ENCODE results near the gene UIMC1.
"Not testable (repeated sequence)": the region's sequence is repeated elsewhere in the genome, so short reads cannot be mapped to it uniquely, and the experiment has no call there.

Gene UIMC1

DNA sequence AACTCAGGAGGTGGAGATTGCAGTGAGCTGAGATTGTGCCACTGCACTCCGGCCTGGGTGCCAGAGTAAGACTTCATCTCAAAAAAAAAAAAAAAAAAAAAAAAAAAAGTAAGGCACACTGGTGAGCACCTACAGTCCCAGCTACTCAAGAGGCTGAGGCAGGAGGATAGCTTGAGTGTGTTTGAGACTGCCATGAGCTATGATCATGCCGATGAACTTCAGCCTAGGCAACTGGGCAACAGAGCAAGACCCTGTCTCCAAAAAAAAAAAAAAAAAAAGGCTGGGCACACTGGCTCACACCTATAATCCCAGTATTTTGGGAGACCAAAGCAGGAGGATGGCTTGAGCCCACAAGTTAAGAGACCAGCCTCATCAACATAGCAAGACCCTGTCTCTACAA lies 20.3 kb downstream of the UIMC1 start:
- peaks cover 8% of the 10 kb centered on the region for H3K9me3 Mint-ChIP-seq
- no peaks in the 10 kb centered on the region for H3K27me3 Mint-ChIP-seq (ENCODE audit: low read depth)
- TF ChIP-seq, protein P1, sequence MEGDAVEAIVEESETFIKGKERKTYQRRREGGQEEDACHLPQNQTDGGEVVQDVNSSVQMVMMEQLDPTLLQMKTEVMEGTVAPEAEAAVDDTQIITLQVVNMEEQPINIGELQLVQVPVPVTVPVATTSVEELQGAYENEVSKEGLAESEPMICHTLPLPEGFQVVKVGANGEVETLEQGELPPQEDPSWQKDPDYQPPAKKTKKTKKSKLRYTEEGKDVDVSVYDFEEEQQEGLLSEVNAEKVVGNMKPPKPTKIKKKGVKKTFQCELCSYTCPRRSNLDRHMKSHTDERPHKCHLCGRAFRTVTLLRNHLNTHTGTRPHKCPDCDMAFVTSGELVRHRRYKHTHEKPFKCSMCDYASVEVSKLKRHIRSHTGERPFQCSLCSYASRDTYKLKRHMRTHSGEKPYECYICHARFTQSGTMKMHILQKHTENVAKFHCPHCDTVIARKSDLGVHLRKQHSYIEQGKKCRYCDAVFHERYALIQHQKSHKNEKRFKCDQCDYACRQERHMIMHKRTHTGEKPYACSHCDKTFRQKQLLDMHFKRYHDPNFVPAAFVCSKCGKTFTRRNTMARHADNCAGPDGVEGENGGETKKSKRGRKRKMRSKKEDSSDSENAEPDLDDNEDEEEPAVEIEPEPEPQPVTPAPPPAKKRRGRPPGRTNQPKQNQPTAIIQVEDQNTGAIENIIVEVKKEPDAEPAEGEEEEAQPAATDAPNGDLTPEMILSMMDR (IDR thresholded peaks at IDR 0.05; ENCODE audit: unreplicated experiment in 3 of 3) = no peak
- H3K36me3 Mint-ChIP-seq (ENCODE audit: low read depth) = peaks cover 53% of the 10 kb centered on the region
- no peaks in the 10 kb centered on the region for H3K4me1 Mint-ChIP-seq
- no peak overlapping the region for H3K27ac Mint-ChIP-seq
- H3K4me3 Mint-ChIP-seq = no peak overlapping the region

DNA sequence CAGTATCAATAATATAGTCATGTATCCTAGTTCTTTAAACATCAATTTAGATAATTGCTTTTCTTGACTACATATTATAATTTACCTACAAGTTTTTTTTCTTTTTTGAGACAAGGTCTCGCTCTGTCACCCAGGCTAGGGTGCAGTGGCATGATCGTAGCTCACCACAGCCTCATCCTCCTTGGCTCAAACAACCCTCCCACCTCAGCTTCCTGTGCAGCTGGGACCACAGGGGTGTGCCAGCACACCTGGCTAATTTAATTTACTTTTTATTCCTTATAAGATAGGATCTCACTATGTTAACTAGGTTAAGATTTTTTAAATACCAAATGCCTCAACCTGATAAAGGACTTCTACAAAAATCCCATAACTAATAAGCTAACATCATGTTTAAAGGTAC lies 21.1 kb downstream of the UIMC1 start:
- TF ChIP-seq, protein P1 (IDR thresholded peaks at IDR 0.05; ENCODE audit: unreplicated experiment in 3 of 3) = no peak
- H3K36me3 Mint-ChIP-seq (ENCODE audit: low read depth) = peaks cover 58% of the 10 kb centered on the region
- no peak overlapping the region for H3K4me3 Mint-ChIP-seq
- no peak overlapping the region for H3K27ac Mint-ChIP-seq
- no peaks in the 10 kb centered on the region for H3K27me3 Mint-ChIP-seq (ENCODE audit: low read depth)
- H3K9me3 Mint-ChIP-seq = peaks cover 8% of the 10 kb centered on the region
- no peaks in the 10 kb centered on the region for H3K4me1 Mint-ChIP-seq

DNA sequence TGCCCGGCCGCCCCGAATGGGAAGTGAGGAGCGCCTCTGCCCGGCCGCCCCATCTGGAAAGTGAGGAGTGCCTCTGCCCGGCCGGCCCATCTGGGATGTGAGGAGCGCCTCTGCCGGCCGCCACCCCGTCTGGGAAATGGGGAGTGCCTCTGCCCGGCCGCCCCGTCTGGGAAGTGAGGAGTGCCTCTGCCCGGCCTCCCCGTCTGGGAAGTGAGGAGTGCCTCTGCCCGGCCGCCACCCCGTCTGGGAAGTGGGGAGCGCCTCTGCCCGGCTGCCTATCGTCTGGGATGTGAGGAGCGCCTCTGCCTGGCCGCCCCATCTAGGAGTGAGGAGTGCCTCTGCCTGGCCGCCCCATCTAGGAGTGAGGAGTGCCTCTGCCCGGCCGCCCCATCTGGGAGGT lies 22.4 kb downstream of the UIMC1 start:
- not testable (repeated sequence) for H3K27me3 Mint-ChIP-seq (ENCODE audit: low read depth); H3K4me3 Mint-ChIP-seq

GRCh38 chr5:176983593-176983992 lies 23.0 kb downstream of the UIMC1 start:
- not testable (repeated sequence) for H3K27me3 Mint-ChIP-seq (ENCODE audit: low read depth); H3K27ac Mint-ChIP-seq; H3K9me3 Mint-ChIP-seq; H3K4me3 Mint-ChIP-seq; H3K4me1 Mint-ChIP-seq
- H3K36me3 Mint-ChIP-seq (ENCODE audit: low read depth) = peaks cover 74% of the 10 kb centered on the region

More for the DNA sequence above, 22.4 kb downstream of the UIMC1 start:
- peaks cover 69% of the 10 kb centered on the region for H3K36me3 Mint-ChIP-seq (ENCODE audit: low read depth)
- not testable (repeated sequence) for H3K4me1 Mint-ChIP-seq, H3K27ac Mint-ChIP-seq, H3K9me3 Mint-ChIP-seq

DNA sequence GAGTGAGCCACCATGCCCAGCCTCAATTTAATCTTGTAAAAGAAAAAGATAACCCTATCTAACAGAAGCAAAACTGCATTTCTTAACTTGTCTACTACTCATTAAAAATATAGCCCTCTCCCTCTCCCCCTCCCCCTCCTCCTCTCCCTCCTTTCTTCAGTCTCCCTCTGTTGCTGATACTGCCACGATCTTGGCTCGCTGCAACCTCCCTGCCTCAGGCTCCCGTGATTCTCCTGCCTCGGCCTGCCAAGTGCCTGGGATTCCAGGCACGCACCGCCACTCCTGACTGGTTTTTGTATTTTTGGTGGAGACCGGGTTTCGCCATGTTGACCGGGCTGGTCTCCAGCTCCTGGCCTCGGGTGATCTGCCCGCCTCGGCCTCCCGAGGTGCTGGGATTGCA lies 23.5 kb downstream of the UIMC1 start:
- H3K27ac Mint-ChIP-seq; H3K4me3 Mint-ChIP-seq; H3K4me1 Mint-ChIP-seq; H3K9me3 Mint-ChIP-seq; H3K27me3 Mint-ChIP-seq (ENCODE audit: low read depth): not testable (repeated sequence)
- peaks cover 70% of the 10 kb centered on the region for H3K36me3 Mint-ChIP-seq (ENCODE audit: low read depth)

GRCh38 chr5:176980818-176981217 lies 25.8 kb downstream of the UIMC1 start:
- no peak overlapping the region for H3K4me3 Mint-ChIP-seq
- peaks cover 7% of the 10 kb centered on the region for H3K9me3 Mint-ChIP-seq
- TF ChIP-seq, protein P1 (IDR thresholded peaks at IDR 0.05; ENCODE audit: unreplicated experiment in 3 of 3) = no peak
- no peaks in the 10 kb centered on the region for H3K4me1 Mint-ChIP-seq
- H3K36me3 Mint-ChIP-seq (ENCODE audit: low read depth) = peaks cover 60% of the 10 kb centered on the region
- no peaks in the 10 kb centered on the region for H3K27me3 Mint-ChIP-seq (ENCODE audit: low read depth)
- no peak overlapping the region for H3K27ac Mint-ChIP-seq

GRCh38 chr5:176979669-176980068 lies 26.9 kb downstream of the UIMC1 start:
- TF ChIP-seq, protein P1 (IDR thresholded peaks at IDR 0.05; ENCODE audit: unreplicated experiment in 3 of 3) = no peak
- peaks cover 57% of the 10 kb centered on the region for H3K36me3 Mint-ChIP-seq (ENCODE audit: low read depth)
- H3K9me3 Mint-ChIP-seq = peaks cover 4% of the 10 kb centered on the region
- no peak overlapping the region for H3K4me3 Mint-ChIP-seq
- H3K27me3 Mint-ChIP-seq (ENCODE audit: low read depth) = no peaks in the 10 kb centered on the region
- H3K27ac Mint-ChIP-seq = no peak overlapping the region
- no peaks in the 10 kb centered on the region for H3K4me1 Mint-ChIP-seq

GRCh38 chr5:176965633-176966032 lies 40.9 kb downstream of the UIMC1 start:
- peaks cover 2% of the 10 kb centered on the region for H3K9me3 Mint-ChIP-seq
- H3K4me1 Mint-ChIP-seq = no peaks in the 10 kb centered on the region
- H3K27me3 Mint-ChIP-seq (ENCODE audit: low read depth) = no peaks in the 10 kb centered on the region
- no peak overlapping the region for H3K27ac Mint-ChIP-seq
- no peak overlapping the region for H3K4me3 Mint-ChIP-seq
- TF ChIP-seq, protein P1 (IDR thresholded peaks at IDR 0.05; ENCODE audit: unreplicated experiment in 3 of 3) = no peak
- peaks cover 53% of the 10 kb centered on the region for H3K36me3 Mint-ChIP-seq (ENCODE audit: low read depth)

Measured in nephron (organoid).